Stimulated activated CD4-positive, alpha-beta T cell treated with anti-CD3 and anti-CD28 coated beads, TNF-alpha, amount 100 ng/mL, for 48 hours (primary cell): Measurements from ENCODE around the gene LDHAL6B.
A peak's percentile ranks its signal among the peaks of the same experiment; 100 is the strongest.

Source experiments
- DNase-seq, 3 donors: peaks; one replicate each; pipeline ENCODE4 v3.0.0-alpha.2; 2020; ENCODE audit warnings: low read depth in 3 of 3

LDHAL6B gene

DNA sequence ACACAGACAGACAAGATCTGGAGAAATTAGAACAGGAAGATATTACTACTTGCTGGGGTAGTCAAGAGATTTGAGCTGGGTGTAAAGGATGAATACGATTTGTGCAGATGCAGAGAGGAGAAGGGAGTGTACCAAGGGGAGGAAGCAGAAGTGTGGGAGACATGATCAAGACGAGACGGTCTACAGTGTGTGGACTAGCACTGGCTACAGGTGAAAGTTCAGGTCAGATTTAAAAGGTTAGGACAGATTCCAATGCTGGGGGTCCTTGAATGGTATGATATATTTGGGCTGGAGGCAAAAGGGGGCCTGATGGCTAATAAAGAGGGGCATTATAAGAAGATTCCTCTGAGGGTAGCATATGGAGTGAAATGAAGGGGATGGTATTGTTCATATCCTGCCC is 12.1 kb downstream of the LDHAL6B start:
- no peak for DNase-seq

DNA sequence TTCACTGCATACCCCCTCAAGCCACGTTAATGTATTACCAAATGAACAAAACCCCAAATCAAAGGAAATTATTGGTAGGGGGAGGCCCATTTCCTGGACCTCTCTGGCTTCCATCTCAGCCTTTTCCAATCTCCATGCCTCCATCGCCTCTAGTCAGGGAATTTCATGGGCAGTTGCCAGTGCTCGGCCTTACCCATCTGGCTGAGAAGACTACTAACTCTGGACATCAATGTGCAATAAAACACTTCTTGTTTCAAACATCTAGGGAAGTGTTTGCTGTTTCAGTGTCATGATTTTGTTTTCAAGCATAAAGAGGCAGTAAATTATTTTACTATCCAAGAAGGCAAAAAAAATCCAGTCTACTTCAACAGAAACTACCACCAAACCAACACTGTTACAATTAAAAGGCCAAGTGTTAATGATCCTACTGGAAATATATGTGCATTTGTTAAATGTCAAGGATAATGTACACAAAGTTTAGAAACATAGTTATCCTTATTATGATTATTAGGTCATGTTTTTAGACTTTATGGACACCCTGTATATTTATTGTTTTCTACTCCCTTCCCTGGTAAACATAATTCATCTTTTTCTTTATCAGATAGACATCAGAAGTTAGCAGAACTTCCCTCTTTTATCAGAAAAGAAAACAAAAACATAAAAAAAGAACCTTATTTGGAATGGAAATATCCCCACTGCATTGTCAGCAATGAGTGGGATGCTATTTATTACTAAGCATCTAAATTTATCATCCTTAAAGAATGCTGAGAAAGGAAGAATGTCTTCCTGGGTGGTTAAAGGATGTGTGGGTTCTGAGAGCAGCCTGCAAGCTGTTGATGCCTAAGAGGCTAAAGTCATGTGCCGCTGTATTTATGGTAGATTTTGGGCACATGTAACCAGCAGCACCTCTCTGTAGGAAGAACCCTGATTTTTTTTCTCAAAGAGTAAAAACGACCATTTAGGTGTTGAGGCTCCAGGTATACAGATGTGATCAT is 15.2 kb downstream of the LDHAL6B start:
- no peak for DNase-seq

DNA sequence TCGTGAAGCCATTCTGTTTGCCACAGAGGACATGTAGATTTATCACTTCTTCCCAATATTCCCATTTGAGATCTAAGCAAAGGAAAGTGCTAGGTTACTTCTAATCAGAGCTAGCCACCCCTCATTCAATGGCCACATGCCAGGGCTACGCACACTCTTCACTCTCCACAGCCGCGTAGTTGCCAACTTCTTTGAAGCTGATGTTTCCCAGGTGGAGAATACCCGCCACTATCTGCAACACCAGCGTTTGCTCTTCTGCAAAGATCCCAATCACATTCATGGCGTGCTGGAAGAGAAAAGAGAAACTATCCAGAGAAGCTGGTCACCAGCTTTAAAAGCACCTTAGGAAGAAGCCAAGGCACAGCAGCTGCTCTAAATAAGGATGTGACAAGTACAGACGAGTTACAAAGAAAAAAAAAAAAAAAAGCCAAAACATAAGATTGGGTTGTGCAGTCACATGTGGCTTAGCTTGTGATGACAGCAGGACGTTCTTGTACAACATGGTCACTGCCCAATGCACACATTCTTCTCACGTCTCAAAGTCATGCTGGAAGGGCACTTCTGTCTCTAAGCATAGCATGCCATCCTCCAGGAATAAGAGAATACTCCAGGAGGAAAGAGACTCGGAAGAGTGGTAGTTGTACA is 16.4 kb downstream of the LDHAL6B start:
- DNase-seq: no peak

DNA sequence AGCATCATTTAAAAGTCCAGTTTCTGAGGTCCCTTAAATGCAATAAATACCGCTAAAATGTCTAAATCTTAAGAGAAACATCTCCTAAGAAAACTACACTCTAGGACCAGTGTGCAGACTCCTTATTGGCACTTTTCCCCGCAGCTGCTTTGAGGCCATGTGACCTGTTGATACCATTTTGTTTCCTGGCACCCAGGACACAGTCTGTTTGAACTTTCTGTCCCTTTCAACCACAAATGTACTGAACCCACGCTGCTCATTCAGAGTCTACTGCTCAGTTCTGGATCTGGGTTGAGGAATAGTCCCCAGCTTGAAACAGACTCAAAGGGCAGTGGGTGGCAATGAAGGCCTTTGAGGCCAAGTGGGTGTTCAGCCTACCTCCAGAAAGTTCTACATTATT is 17.1 kb downstream of the LDHAL6B start:
- DNase-seq: no peak

DNA sequence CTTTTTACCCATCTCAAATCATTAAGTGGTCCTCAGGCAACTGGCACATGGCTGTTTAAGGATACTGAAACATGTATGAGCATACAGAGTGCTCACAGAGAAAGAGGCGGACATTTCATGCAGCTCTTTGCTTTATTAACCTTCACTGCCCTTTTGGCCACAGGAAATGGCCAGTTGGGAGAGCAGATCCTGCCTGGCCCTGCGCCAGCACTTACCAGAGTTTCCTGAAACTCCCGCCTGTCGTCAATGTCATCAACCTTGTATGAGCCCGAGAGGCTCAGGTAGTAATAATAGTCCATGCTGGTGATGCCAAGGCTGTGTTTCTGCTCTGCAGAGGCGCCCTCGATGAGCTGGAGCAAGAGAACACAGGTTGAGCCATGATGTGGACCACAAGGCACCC is 17.8 kb downstream of the LDHAL6B start:
- DNase-seq: no peak

DNA sequence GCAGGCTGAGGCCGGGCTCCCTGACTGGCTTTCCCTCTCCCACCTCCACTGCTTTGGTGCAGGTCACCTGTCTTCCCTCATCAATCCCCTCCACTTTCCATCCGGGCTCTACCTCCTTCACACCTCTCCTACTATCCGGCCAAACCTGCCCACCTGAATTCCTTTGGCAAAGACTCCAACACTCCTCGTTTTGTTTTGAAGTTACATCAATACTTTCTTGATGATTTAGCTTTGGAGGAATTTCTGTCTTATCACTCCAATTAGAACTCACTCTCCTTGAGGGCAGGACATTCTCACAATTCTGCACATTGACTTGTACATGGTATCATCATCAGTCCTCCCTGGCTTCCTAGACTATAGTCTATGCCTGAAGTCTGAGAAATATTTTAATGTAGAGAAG is 20.4 kb downstream of the LDHAL6B start:
- no peak for DNase-seq

DNA sequence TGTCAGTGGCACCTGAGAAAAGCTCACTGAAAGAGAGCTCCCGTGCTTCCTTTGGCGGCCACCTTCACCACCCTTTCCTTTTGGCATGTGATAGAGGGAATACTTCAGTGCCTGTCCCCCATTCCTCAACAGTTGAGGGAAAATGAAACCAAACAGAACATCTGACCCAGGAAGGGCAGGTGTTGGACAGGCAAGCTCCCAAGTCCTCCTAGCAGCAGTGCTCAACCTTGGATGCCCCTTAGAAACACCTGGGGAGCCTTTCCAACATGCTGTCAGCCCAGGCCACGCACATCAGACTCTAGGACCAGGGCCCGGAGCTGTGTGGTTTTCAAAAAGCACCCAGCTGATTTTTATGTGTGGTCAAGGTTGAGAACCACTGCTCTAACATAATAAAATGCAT is 22.4 kb downstream of the LDHAL6B start:
- DNase-seq: no peak

DNA sequence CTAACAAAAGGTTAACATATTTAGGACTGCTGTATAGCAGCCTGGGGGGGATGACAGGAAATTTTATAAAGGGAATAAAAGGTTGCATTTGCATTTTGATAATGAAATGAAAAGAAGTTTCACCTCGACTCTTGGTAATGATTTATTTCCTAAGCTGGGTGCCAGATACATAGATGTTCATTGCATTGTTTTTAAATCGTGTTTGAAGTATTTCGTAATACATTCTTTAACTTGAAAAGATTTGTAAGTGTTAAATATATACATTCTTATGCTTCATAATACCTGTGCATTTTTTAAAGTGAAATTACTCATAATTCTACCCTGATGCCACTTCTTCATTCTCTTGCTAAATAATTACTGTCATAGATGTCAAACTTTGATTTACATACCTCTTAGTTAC is 22.8 kb downstream of the LDHAL6B start:
- DNase-seq: no peak

DNA sequence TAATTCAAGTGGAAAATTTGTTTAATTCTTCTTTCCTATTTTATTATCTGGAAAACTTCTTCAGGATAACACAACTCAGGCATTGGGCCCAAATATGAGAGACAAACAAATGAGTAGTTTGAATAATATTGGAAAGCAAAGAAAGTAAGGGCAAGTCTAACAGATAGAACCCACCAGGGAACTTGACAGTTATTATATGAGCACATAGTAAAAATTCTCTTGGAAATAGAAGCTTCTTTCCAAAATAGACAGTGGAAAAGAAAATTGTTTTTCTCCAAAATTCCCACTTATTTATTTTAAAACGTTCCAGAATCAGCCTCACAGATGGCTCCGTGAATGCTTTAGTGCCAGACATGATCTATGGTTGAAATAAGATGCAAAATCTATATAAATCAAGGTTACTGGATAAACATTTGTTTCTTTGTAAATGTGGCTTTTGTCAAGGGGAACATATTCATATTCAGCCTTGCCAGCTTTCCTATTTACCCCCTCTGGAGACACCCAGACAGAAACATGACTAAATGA is 23.9 kb downstream of the LDHAL6B start:
- no peak for DNase-seq

DNA sequence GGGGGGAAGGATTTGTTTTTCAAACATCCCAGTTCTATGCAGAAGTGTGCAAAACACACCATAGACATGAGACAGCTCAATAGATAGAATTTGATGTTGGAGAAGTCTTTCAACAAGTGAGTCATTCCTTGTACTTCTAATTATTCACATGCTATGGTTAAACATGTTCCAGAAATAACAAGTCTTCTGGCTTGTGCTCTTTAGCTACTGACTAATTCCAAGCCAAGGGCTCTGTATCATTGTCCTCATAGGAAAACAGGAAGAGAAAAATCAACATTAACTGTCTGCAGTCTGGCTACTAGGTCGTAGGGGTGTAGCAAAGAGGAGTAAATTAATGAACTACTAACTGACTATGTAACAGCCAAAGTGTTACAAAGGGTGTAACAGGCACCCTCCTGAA is 25.8 kb downstream of the LDHAL6B start:
- DNase-seq: no peak

DNA sequence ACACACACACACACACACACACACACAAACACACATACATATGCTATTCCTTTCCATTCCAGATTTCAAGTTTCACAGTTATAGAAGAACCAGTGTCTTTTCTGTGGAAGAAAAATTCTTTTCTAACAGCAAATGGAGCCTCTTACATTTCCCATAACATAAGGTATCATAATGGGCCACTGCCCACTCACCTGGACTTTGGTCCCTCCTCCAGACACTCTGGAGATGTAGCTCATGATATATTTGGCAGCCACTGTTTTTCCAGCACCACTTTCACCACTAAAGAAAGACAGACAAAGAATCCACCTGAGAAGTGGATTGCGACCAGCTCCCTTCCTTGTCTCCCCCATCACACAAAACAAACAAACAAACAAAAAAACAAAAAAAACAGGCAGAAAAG is 29.8 kb downstream of the LDHAL6B start:
- DNase-seq: no peak

DNA sequence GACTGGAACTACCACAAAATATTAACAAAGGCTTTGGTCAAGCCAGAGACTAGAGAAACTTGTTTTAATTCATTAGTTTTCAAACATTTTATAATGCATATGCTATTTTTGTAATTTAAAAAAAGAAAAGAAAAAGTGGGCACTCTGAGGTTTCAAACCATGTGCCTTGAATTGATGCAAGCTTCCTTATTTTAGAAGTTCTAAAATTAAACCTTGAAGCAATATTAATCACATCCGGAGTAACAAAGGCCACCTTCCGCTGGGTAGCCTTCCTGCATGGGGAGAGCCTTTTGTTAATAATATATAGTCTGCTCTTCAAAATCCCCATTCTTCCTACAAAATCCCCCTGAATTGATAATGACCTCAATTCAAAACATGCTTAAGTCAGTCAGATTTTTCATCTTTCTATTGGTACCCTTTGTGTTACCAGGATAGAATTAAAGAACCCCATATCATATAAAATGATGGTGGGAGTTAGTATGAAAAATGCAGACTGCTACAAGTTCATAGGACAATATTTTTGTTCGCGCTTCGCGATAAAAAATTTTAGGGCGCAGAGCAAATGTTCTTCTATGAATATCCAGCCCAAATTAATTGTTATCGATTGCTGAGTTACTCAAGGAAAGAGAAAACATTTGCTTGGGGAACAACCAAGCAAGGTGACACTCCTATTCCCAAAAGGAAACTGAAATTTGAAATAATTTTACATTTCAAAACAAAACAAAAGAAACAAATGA is 30.6 kb downstream of the LDHAL6B start:
- no peak for DNase-seq

DNA sequence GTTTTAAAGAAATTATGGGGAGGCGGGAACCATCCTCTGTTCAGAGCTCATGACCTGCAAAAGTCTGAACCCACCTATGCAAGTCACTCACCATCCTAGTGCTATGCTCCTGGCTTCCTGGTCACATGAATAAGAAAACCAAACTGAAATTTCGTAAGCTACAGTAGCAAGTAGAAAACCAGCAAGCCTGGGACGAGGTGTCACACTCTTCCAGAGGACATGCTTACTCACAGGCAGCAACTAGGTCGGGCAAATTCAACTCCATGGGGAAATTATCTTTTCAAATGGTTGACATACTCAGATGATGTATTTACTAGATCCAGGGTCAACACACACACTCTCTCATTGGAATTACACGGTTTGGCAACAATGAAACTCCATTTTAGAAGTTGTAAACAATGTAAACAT is 31.3 kb downstream of the LDHAL6B start:
- no peak for DNase-seq

DNA sequence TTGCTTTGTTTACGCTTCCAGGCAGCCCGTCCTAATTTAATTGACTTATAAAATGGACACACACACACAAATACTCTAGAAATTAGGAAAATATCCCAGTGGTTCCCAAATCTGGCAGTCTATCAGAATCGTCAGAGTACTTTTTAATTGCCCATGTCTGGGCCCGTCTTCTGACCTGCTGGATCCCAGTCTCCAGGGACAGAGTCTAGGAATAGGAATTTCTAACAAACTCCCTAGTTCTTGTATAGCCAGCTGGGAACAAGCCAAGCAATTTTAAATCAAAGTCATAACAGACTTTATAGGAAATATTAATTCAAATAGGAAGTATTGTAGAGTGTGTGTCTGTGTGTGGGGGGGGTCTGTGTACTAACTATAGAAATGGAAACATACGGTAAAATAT is 33.4 kb downstream of the LDHAL6B start:
- no peak for DNase-seq

DNA sequence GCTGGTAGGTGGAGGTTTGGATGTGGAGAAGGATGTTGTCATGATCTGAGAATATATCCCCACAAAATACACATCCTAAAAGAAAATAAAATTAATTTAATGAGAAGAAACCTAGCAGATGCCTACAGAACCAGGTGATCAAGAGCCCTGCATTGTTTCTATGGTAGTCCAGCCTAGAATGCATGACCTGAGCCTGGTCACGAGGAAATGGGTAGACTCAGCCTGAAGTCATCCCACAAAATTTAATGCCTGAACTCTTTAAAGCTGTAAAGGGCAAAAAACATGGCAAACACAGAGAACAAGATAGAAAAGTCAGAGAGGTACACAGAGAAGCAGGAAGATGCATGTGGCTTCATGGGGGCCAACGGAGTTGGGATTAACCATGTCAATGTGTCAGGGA is 36.0 kb downstream of the LDHAL6B start:
- no peak for DNase-seq

DNA sequence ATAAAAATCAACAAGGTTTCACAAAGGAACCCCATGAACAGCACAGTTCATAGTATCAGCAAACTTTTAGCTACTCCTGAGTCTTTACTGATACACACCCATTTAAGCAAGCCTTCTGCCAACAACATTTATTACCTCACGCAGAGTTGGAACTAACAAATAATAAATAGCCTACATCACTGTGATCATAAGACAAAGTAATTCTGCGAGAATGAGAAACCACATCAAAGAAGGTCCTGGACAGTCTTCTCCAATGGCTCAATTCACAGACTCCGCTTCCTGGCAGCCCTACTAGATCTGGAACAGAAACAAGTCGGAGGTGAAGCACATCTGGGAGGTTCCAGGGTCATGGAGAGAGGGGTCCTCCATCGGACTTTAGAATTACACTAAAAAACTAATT is 37.0 kb downstream of the LDHAL6B start:
- DNase-seq: no peak

DNA sequence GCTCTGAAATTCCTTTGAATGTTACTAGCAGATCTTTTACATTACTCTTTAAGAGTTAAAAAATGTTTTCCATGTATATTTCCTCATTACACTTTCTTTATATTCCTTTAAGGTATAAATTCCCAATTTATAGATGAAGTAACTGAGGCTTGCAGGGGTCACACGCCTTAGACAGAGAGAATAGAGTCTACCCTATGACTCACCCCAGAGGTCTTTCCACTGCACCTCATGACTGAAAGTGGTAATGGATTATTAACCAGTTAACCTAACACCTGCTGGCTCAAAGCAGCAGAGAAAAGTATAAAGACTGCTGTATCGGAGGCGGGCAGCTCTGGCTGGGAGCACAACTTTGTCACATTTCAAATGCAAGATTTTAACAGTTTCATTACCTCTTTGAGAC is 37.7 kb downstream of the LDHAL6B start:
- DNase-seq: no peak

DNA sequence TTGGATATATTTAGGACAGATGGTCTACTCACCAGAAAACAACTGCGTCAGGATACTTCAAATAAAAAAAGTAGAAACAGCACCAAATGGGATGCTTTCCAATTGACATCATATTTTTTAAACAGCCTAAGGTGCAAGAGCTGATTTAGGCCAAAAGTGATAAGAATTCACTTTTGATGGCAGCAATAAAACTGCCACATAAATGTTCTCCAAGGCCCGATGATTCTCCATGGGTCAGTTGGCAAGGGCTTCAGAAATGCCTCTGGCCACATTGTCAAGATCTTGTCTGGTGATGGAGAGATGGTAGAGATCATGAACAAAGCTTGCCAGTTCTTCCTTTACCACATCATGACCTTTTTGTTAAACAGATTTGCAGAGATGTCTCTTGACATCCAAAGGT is 38.9 kb downstream of the LDHAL6B start:
- DNase-seq: no peak

DNA sequence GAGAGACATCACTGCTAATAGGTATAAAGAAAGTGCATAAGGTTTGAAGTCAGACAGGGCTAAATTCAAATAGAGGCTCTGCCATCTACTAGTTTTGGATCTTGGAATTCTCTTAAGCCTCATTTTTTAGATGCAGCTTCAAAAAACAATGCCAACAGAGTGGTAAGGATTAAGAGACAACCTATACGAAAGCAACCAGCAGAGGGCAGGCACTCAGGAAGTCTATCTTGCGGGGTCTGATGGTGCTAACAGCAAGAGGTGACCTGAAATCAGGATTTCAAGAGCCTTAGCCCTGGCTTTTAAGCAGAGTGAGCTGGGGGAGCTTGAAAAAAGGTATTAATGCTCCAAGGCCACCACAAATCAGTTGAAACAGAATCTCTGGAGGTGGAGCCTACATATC is 40.7 kb downstream of the LDHAL6B start:
- DNase-seq: peak in 2 of 3 donors; percentile 19 to 22

DNA sequence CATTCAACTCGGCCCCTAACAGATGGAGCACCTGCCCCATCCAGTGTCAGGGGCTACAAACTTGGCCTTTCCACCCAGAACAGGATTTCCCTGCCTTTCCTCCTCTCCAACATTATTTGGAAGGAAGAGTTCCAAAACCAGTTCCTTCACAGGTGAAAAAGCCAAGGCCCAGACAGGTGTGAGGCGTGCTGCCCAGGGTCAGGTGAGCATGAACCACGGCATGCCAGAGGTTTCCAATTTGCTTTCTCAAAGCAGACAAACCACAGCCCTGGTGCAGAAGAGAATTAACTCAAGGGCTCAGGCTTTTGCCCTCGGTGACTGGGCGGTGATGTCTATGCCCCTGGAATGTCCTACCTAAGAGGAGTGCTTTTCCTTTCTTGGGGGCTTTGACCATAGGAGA is 43.2 kb downstream of the LDHAL6B start:
- DNase-seq: no peak

DNA sequence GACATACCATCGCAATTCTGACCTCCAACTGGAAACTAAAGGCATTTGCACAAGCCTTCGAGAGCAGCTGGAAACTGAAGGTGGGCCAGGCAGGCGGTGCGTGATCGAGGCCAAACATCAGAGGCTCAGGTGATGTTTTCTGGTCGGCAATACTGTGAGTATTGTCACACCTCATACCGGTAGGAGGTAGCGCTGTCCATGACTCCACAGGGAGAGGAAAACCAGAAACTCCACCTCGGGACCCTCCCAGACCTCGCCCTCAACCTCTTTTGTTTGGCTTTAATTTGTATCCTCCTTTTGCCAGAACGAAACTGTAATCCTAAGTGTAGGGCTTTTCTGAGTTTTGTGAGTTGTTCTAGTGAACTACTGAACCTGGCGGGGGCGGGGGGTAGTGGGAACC is 43.6 kb downstream of the LDHAL6B start:
- DNase-seq: no peak
